Adipose tissue (tissue), 3 donors: ENCODE measurements around the gene ATP9B. TPM values are rescaled to one million over a fixed set of nuclear protein-coding genes. Genes with fewer than 3 reads are reported as not detected.
"Not testable (repeated sequence)": the region's sequence is repeated elsewhere in the genome, so short reads cannot be mapped to it uniquely, and the experiment has no call there.

ENCODE experiments used
- H3K27ac ChIP-seq: one replicate; pipeline ENCODE4 v1.5.1; 2013; ENCODE audit warnings: low read depth, low read length
- WGBS, 3 donors: extraction: QIAGEN DNeasy Blood & Tissue Kit; methylation state at CpG; one replicate each; pipeline ENCODE4 v1.1.7; 2013; 5-methylcytosine and 5-hydroxymethylcytosine counted together
- polyA plus RNA-seq, 3 donors: library from polyadenylated mRNA; stranded (reverse); fragments of 200-250 nt; gene quantifications; one replicate each; pipeline ENCODE4 v1.2.3, GENCODE V29; 2013
- donor health status: healthy with polysubstance abuse.
- donor health status: Bipolar disorder and iron deficiency.
- donor health status: healthy.

ATP9B gene
- polyA plus RNA-seq, 3 donors = 7.3 to 13.5 (median 9.3) TPM

- 88 to 96% (median 92%) methylated on average over 12 of the region's 12 CpGs for WGBS, 3 donors
Observed at GRCh38 chr18:79376661-79377060, 307.5 kb downstream of the ATP9B start.

GRCh38 chr18:79377187-79377891 is 308.1 kb downstream of the ATP9B start:
- 87 to 92% (median 89%) methylated on average over 19 of the region's 19 CpGs for WGBS, 3 donors
- no peak overlapping the region for H3K27ac ChIP-seq

More at GRCh38 chr18:79376661-79377060, 307.5 kb downstream of the ATP9B start:
- not testable (repeated sequence) for H3K27ac ChIP-seq

- WGBS, 3 donors = 42 to 46% (median 44%) methylated on average over 48 of the region's 48 CpGs
- H3K27ac ChIP-seq = no peak overlapping the region
Observed at GRCh38 chr18:79378536-79379250, 309.5 kb downstream of the ATP9B start.

GRCh38 chr18:79379251-79379905 is 310.2 kb downstream of the ATP9B start:
- 67 to 69% (median 69%) methylated on average over 22 of the region's 22 CpGs for WGBS, 3 donors
- no peak overlapping the region for H3K27ac ChIP-seq

GRCh38 chr18:79379931-79380815 is 311.0 kb downstream of the ATP9B start:
- 92 to 94% (median 94%) methylated on average over 40 of the region's 40 CpGs for WGBS, 3 donors

GRCh38 chr18:79380816-79381806 is 311.9 kb downstream of the ATP9B start:
- WGBS, 3 donors = 59 to 61% (median 60%) methylated on average over 30 of the region's 30 CpGs
- H3K27ac ChIP-seq = no peak overlapping the region

More at GRCh38 chr18:79379931-79380815, 311.0 kb downstream of the ATP9B start:
- H3K27ac ChIP-seq = no peak overlapping the region

GRCh38 chr18:79381811-79382311 is 312.7 kb downstream of the ATP9B start:
- whole genome bisulfite sequencing, 3 donors = 73 to 76% (median 74%) methylated on average over 15 to 16 of the region's 16 CpGs
- no peak overlapping the region for H3K27ac ChIP-seq

GRCh38 chr18:79382681-79383387 is 313.6 kb downstream of the ATP9B start:
- 70 to 74% (median 73%) methylated on average over 26 to 27 of the region's 27 CpGs for WGBS, 3 donors
- H3K27ac ChIP-seq = no peak overlapping the region

- 72 to 84% (median 73%) methylated on average over 20 of the region's 20 CpGs for WGBS, 3 donors
- H3K27ac ChIP-seq = no peak overlapping the region
Observed at GRCh38 chr18:79383388-79384056, 314.3 kb downstream of the ATP9B start.

GRCh38 chr18:79384151-79384807 is 315.1 kb downstream of the ATP9B start:
- H3K27ac ChIP-seq = no peak overlapping the region
- 35 to 42% (median 42%) methylated on average over 17 of the region's 17 CpGs for WGBS, 3 donors

- no peak overlapping the region for H3K27ac ChIP-seq
- WGBS, 3 donors = 60 to 68% (median 63%) methylated on average over 16 of the region's 16 CpGs
Observed at GRCh38 chr18:79384834-79385233, 315.6 kb downstream of the ATP9B start.

- 73 to 78% (median 74%) methylated on average over 17 of the region's 17 CpGs for WGBS, 3 donors
- no peak overlapping the region for H3K27ac ChIP-seq
Observed at GRCh38 chr18:79385326-79385707, 316.1 kb downstream of the ATP9B start.

- H3K27ac ChIP-seq = no peak overlapping the region
- WGBS, 3 donors = 65 to 73% (median 67%) methylated on average over 21 of the region's 21 CpGs
Observed at GRCh38 chr18:79385708-79386341, 316.6 kb downstream of the ATP9B start.

GRCh38 chr18:79386547-79386946 is 317.4 kb downstream of the ATP9B start:
- no peak overlapping the region for H3K27ac ChIP-seq

GRCh38 chr18:79387214-79387613 is 318.0 kb downstream of the ATP9B start:
- no peak overlapping the region for H3K27ac ChIP-seq
- 69 to 78% (median 69%) methylated on average over 6 of the region's 6 CpGs for WGBS, 3 donors

More at GRCh38 chr18:79386547-79386946, 317.4 kb downstream of the ATP9B start:
- 88 to 92% (median 91%) methylated on average over 14 of the region's 14 CpGs for WGBS, 3 donors
